Inferior parietal cortex (tissue), 1 donor: ENCODE data around the gene NHLRC4.
"Not testable (repeated sequence)": the region's sequence is repeated elsewhere in the genome, so short reads cannot be mapped to it uniquely, and the experiment has no call there.

ENCODE experiments used
- DNase-seq: peaks from one replicate; pipeline ENCODE4 v3.0.0-alpha.2; 2016; ENCODE audit errors: extremely low spot score

The NHLRC4 gene

DNA sequence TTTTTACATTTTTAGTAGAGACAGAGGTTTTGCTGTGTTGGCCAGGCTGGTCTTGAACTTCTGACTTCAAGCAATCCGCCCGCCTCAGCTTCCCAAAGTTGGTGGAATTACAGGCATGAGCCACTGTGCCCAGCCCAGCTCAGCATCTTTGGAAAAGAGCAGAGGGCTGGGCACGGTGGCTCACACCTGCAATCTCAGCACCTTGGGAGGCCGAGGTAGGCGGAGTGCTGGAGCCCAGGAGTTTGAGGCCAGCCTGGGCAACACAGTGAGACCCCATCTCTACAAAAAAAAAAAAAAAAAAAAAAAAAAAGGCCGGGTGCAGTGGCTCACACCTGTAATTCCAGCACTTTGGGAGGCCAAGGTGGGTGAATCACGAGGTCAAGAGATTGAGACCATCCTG lies 30.9 kb downstream of the NHLRC4 start:
- DNase-seq = not testable (repeated sequence)

DNA sequence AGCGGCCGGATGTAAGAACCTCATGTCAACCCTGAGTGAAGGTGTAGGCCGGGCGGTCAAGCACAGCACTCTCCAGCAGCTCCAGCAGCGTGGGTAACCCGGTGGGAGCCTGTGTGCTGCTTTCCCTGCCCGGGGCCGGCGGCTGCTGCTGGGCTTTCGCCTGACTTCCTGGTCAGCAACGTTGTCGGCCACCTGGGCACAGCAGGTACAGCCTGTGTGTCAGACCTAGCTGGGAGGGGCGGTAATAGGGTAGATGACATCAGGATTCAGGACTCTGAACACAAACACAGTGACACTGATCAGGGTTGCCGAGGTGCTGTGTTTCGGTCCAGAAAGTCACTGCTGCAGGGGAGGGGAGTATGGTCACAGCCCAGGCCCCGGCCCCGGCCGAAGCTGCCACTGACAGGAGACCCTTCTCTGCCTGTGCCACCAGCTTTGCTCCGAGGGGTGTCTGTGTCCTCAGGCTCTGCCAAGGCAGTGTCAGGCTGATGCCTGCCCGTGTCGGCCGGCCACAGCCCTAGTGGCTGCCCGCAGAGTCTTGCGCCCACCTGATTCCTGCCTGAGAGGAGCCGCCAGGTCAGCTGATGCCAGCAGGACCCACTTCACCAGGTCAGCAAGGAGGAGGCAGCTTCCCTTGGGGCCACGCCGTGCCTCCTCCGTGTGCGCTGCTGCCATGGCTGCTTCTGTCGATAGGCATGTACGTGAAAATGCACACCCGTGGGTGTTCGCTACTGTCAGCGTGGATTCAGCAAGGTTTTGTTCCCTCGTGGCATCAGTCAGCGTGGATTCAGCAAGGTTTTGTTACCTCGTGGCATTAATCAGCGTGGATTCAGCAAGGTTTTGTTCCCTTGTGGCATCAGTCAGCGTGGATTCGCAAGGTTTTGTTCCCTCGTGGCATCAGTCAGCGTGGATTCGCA lies 32.3 kb downstream of the NHLRC4 start:
- DNase-seq = no peak

DNA sequence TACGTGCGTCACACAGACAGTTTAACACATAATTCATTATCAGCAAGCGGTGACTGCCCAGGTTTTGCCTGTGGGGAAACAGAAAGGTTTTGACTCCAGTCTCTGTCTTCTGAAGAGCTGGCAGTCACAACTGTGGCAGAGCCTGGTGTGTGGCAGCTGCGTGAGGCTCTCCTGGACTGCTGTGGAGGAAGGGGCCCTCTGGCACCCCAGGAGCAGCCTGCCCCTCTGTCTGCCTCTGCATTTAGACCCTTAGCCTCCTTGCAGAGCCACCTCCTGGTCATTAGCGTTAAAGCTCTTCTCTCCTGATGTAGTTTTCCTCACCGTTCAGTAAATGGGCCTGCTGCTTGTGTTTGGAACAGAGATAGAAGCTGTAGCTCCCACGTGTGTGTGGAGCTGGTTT lies 34.0 kb downstream of the NHLRC4 start:
- DNase-seq = no peak

DNA sequence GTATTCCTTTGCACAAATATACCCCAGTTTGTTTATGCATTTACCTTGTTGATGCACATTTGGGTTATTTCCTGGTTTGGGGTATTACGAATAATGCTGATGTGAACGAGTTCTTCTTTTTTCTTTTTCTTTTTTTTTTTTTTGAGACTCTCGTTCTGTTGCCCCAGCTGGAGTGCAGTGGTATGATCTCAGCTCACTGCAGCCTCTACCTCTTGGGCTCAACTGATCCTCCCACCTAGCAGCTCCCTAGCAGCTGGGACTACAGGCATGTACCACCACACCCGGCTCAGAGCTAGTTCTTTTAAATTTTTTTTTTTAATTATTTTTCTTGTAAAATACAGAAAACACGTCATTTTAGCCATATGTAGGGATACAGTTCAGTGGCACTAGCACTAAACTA lies 37.1 kb downstream of the NHLRC4 start:
- no peak for DNase-seq

DNA sequence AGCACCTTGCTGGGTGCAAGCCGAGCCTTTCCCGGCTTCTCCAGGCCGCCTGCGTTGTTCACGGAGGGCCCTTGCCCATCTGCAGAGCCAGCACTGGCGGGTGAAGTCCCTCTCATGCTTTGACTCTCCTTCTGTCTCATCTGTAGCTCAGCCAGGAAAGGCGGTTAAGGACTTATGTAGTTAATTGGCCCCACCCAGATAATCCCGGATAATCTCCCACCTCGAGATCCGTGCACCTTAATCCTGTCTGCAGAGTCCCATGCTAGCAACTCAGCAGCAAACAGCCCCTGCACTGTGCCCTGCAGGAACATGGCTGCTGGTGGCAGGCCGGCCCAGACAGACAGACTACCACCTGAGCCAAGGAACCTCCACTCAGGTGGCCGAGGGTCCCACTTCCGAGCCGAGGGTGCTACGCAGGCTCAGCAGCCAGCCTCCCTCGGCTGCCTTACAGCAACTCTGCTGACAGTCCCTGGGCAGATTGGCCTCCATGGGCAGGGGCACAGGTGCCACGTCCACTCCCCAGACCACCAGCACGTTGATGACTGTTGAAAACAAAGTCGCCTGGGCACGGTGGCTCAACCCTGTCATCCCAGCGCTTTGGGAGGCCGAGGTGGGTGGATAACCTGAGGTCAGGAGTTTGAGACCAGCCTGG lies 40.0 kb downstream of the NHLRC4 start:
- DNase-seq = no peak

DNA sequence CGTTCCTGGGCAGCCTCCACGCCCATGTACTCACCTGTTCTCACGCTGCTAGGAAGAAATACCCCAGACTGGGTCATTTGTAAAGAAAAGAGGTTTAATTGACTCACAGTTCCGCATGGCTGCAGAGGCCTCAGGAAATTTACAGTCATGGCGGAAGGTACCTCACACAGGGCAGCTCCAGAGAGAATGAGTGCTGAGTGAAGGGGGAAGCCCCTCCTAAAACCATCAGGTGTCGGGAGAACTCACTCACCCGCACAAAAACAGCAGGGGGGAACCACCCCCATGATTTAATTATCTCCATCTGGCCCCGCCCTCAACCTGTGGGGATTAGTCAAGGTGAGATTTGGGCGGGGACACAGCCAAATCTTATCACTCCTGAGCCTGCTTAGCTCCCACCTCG lies 41.2 kb downstream of the NHLRC4 start:
- DNase-seq = no peak

DNA sequence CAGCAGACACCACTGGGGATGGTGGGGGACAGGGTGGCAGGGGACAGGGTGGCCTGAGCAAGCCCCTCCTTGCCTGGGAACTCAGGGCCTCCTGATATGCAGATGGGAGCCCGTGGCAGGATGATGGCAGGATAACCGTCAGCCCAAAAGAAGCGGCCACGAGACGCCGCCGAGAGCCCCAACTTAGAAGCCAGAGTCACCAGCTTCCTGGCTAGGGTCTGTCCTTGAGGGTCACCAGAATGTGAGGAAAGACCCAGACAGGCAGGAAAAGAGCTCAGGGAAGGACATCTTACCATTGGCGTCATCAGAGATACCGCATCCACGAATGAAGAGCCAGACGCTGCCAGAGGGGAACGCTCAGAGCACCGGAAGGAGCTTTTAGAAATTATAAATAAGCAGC lies 42.5 kb downstream of the NHLRC4 start:
- no peak for DNase-seq

DNA sequence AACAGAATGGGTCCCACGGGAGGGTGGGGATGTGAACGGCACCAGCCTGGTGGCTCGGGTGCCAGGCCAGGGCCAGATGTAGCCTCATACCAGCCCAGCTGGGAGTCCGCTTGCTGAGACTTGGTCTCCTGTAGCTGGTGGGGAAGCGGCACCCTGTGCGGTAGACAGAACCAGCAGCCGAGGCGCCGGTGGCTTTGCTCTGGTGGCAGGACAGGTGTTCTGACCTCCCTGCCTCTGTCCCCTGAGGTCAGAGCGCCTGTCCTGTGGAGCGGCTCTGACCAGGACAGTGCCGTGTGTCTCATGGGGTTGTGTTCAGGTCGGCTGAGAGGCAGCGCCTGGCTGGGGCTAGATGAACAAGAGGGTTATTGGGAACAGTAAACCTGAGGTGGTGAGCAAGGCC lies 43.2 kb downstream of the NHLRC4 start:
- no peak for DNase-seq

DNA sequence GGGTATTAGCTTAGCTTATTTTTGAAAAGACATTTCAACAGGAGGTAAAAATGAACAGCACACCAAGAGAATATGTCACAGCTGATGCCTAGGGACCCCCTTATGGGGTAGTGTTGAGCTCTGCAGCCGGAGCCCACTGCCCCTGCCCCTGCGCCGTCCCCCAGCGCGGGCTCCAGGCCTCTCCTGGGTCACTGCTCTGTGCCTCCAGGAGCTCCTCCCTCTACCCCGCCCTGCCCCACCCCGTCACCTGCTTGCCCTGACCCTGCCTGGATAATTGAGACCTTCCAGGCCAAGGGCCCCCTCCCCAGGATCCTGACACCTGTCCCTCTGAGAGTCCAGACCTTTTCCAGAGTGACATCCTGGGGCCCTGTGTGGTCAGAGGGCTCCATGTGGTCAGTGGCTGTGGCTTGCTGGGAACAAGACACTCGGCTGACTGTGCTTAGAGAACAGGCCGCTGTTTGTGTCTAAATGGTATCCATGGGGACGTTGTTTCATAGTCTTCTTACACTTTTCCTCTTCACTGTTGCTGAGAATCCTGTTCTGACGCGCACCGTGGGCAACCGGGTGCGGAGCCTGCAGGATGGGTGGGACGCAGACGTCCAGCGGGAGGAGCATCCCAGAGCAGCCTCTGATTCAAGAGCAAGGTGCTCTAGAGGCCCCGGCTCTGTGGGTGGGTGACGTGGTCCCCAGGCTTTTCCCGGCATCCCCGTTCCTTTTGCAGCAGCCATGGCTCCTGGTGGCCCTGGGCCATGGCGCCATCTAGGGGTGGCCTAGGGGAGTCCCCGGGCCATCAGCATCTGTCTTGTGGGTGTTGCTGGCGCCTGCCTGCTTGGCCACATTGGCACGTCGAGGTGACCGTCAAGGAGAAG lies 43.9 kb downstream of the NHLRC4 start:
- DNase-seq = peak; percentile 64

DNA sequence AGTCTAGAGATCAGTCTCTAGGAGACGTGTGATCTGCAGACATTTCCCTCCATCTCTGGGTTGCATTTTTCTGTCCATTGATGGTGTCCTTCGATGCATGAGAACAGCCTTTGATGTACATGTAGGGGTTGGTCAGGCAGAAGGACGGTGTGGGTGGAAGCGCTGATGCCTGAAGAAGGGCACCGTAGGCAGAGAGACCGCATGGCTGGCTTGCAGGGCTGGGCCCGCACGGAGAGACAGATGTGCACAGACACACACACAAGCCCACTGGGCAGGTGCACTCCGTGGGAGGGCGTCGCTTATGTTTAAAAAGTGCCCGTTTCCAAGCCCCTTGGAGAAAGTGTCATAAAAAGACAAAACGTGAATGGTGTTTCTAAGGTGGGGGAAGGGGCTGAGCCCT lies 48.3 kb downstream of the NHLRC4 start:
- DNase-seq = no peak

DNA sequence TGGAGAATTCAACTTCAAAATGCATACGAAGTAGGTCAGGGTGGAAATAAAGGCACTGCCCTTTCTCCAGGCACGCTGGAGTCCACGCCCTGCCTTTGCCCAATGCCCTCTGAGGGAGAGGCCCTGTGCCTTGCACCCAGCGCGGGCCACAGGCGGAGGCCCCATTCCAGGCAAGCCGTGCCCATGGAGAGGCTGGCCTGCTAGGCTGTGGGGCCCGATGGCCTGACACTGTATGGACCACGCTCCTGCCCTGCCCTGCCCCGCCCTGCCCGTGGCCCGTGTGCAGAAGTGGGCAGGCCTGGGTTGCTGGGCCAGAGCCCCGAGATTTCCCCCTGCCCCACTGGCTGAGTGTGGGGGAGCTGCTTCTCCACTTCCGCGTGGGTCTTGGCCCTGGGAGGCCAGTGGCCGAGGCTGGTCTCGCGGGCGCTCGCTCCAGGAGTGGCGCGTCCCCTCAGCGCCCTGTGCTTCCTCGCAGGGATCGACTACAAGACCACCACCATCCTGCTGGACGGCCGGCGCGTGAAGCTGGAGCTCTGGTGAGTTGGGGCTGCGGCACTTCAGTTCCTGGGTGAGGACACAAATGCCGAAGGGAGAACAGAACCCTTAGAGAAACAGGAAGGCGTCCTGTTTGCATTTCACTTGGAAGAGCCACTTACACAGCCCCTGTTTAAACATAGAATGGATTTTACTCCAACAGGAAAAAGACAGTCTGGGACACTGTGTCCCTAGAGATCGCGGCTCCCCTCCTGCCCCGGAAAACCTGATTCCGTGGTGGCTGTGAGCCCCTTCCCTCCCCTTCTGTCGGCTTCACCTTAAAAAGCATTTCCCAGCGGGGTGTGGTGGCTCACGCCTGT lies 50.2 kb downstream of the NHLRC4 start:
- no peak for DNase-seq

DNA sequence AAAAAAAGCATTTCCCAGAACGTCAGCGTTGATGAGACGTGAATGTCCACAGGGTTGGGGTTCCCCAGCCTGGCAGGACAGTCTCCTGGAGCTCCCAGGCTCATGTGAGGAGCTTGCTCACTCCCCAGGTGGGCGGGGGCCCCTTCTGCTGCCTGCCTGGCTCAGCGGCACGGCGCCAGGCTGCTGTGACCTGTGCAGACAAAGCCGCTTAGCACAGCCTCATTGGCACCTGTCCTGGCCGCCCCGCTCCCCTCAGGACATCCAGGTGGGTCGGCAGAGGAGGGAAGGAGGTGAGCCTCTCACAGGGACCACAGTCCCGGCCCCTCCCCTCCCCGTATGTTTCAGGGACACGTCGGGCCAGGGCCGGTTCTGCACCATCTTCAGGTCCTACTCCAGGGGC lies 51.0 kb downstream of the NHLRC4 start:
- DNase-seq = no peak
